HFF-Myc (cell line): Measurements from ENCODE around the gene CWC27.
"Not testable (repeated sequence)": the region's sequence is repeated elsewhere in the genome, so short reads cannot be mapped to it uniquely, and the experiment has no call there.

Experiments
- DNase-seq: peaks from one replicate; pipeline ENCODE4 v3.0.0-alpha.2; 2011; ENCODE audit warnings: low read depth; ENCODE audit errors: extremely low read depth
- H3K4me3 ChIP-seq: replicated peaks from 2 replicates; pipeline ENCODE4 v1.5.1; 2011; ENCODE audit warnings: low read depth, mild to moderate bottlenecking, control low read depth, low read length
- CTCF ChIP-seq: IDR thresholded peaks from 2 replicates; pipeline ENCODE4 v1.5.1; 2012; ENCODE audit warnings: mild to moderate bottlenecking, low read depth, low read length, control low read depth; ENCODE audit errors: missing control alignments

The CWC27 gene

DNA sequence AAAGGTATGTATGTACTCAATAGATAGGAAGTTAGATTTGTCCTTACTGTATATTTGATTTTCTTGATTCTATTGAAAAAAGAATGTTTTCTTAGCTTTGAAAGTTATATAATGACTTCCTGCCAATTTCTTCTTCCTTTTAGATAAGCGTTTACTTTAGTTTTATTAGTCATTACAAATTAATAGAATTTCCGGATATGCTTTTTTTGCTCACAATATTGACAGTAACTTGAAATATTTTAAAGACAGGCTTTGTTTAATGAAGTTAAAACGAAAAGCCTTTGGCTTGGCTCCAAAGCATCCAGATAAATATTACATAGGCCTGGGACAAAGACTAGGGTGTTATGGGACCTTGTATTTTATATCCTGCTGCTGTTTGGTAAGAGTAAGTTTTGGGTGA, 49.5 kb downstream of the CWC27 start:
- TF ChIP-seq CTCF, result no peak
- no peak overlapping the region for H3K4me3 ChIP-seq
- DNase-seq, result no peak

DNA sequence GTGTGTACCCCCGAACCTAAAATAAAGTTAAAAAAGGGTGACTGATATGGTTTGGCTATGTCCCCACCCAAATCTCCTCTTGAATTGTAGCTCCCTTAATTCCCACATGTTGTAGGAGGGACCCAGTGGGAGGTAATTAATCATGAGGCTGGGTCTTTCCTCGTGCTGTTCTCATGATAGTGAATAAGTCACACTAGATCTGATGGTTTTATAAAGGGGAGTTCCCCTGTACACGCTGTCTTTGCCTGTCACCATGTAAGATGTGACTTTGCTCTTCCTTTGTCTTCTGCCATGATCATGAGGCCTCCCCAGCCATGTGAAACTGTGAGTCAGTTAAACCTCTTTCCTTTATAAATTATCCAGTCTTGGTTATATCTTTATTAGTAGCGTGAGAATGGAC, 50.6 kb downstream of the CWC27 start:
- not testable (repeated sequence) for DNase-seq, H3K4me3 ChIP-seq

DNA sequence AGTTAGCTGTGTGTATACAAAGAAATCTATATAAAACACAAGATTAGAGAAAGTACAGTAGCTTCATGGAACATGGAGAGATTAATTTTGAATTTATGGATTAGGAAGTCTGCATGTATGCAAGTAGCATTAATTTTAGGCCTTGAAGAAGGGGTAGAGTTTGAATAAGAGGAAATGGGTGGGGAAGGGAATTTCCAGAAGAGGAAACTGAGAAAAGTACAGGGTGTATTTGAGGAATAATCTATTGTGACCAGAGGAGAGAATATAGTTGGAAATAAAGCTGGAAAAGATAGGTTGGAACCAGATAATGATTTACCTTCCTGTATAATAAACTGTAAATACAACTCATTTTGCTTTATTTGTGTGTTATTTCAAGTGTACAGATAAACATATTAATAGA, 53.6 kb downstream of the CWC27 start:
- no peak for DNase-seq
- no peak for TF ChIP-seq CTCF
- H3K4me3 ChIP-seq, result no peak overlapping the region

- no peak overlapping the region for H3K4me3 ChIP-seq
- no peak for TF ChIP-seq CTCF
- DNase-seq, result no peak
These were observed 57.8 kb downstream of the CWC27 start for GRCh38 chr5:64826541-64826940.

DNA sequence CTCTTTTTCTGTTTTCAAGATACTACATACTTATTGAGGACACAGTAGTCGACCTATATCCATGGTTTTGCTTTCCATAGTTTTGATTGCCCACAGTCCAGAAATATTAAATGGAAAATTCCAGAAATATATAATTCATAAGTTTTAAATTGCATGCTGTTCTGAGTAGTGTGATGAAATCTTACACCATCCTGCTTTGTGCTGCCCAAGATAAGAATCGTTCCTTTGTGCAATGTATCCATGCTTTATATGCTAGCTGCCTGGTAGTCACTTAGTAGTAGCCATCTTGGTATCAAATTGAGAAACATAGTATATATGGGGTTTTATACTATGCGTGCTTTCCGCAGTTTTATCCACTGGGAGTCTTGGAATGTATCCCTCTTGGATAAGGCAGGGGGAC, 59.0 kb downstream of the CWC27 start:
- no peak overlapping the region for H3K4me3 ChIP-seq
- no peak for DNase-seq
- no peak for TF ChIP-seq CTCF

GRCh38 chr5:64830650-64831049, 61.9 kb downstream of the CWC27 start:
- not testable (repeated sequence) for DNase-seq, H3K4me3 ChIP-seq

GRCh38 chr5:64831996-64832395, 63.3 kb downstream of the CWC27 start:
- no peak overlapping the region for H3K4me3 ChIP-seq
- no peak for DNase-seq
- TF ChIP-seq CTCF, result no peak

GRCh38 chr5:64834037-64834436, 65.3 kb downstream of the CWC27 start:
- H3K4me3 ChIP-seq, result no peak overlapping the region
- no peak for DNase-seq
- TF ChIP-seq CTCF, result no peak
